ENCODE data around the gene TGM6.

The TGM6 gene

GRCh38 chr20:2380601-2381000 lies at the start of gene TGM6:
TGM6 (plus strand) TSS chr20:2380901; CDS start chr20:2380969, 68 bp downstream.
- H3K36me3 ChIP-seq (ENCODE audit: control insufficient read depth, insufficient read depth, low read length) = no peaks in the 10 kb centered on the region
- no peak within 1 kb of the TSS for H3K9ac ChIP-seq (ENCODE audit: low read length)
- H3K4me3 ChIP-seq (ENCODE audit: low read depth, low read length) = no peak within 1 kb of the TSS
- peaks cover 19% of the 10 kb centered on the region for H3K4me1 ChIP-seq (ENCODE audit: control insufficient read depth, insufficient read depth, low read length)
- no peaks in the 10 kb centered on the region for H3K27me3 ChIP-seq (ENCODE audit: control insufficient read depth, insufficient read depth, low read length)
- H3K9me3 ChIP-seq (ENCODE audit: control insufficient read depth, insufficient read depth, low read depth, low read length) = no peaks in the 10 kb centered on the region
- 0 out of 2 replicates have a peak within 1 kb of the TSS, but pooled peaks have one; percentile 24 for H3K27ac ChIP-seq (ENCODE audit: low read depth, low read length)

DNA sequence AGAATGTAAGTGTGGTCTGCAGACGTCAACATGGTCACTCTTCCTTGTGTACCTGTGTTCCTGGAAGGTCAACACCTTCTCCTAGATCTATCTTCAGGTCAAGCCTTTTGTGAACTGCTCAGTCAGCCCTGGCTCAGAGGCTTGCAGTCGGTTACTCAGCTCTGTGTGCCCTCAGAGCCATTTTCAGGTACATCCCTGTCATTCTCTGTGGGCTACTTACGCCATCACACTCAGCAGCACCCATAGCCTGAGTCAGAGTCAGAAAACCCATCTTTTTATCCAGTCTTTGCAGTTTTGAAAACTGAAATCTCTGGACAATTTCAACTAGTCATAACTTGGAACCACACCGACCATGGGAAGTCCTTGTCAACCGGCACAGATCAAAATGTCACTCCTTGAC lies 49.6 kb upstream of the TGM6 start:
- H3K4me1 ChIP-seq (ENCODE audit: control insufficient read depth, insufficient read depth, low read length) = peaks cover 7% of the 10 kb centered on the region; the same call in 1 of the 2 replicates
- no peak overlapping the region for H3K9ac ChIP-seq (ENCODE audit: low read length)
- H3K27me3 ChIP-seq (ENCODE audit: control insufficient read depth, insufficient read depth, low read length) = no peaks in the 10 kb centered on the region
- H3K36me3 ChIP-seq (ENCODE audit: control insufficient read depth, insufficient read depth, low read length) = no peaks in the 10 kb centered on the region
- no peak overlapping the region for H3K27ac ChIP-seq (ENCODE audit: low read depth, low read length)
- H3K9me3 ChIP-seq (ENCODE audit: control insufficient read depth, insufficient read depth, low read depth, low read length) = no peaks in the 10 kb centered on the region
- no peak overlapping the region for H3K4me3 ChIP-seq (ENCODE audit: low read depth, low read length)

DNA sequence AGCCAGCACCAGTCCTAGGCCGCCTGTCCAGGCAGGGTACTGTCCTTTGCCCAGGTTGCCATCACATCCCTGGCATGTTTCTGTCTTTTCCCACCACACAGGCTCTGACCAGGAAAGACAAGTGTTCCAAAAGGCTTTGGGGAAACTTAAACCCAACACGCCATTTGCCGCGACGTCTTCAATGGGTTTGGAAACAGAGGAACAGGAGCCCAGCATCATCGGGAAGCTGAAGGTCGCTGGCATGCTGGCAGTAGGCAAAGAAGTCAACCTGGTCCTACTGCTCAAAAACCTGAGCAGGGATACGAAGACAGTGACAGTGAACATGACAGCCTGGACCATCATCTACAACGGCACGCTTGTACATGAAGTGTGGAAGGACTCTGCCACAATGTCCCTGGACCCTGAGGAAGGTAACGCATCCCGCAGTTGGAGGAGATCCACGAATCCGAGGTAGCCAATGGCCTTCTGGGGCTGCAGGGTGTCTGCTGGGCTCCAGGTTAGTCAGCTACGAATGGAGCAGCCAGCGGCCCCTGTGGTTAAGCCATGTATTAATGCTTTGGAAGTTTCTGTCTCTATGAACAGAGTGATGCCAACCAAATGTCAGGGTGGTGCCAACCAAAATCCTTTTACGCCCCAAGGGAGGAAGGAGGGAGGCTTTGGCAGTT lies 48.7 kb upstream of the TGM6 start:
- Histone ChIP-seq H3K4me1 (ENCODE audit: control insufficient read depth, insufficient read depth, low read length) (peaks cover 7% of the 10 kb centered on the region; the same call in 1 of the 2 replicates), H3K36me3 (ENCODE audit: control insufficient read depth, insufficient read depth, low read length) (no peaks in the 10 kb centered on the region), H3K9me3 (ENCODE audit: control insufficient read depth, insufficient read depth, low read depth, low read length) (no peaks in the 10 kb centered on the region), H3K4me3 (ENCODE audit: low read depth, low read length) (no peak overlapping the region), H3K9ac (ENCODE audit: low read length) (no peak overlapping the region), H3K27ac (ENCODE audit: low read depth, low read length) (no peak overlapping the region), H3K27me3 (ENCODE audit: control insufficient read depth, insufficient read depth, low read length) (no peaks in the 10 kb centered on the region)

GRCh38 chr20:2332711-2333110 lies 48.0 kb upstream of the TGM6 start:
- Histone ChIP-seq H3K9me3 (ENCODE audit: control insufficient read depth, insufficient read depth, low read depth, low read length) (no peaks in the 10 kb centered on the region), H3K27ac (ENCODE audit: low read depth, low read length) (no peak overlapping the region)

GRCh38 chr20:2333821-2334220 lies 46.9 kb upstream of the TGM6 start:
- Histone ChIP-seq H3K4me1 (ENCODE audit: control insufficient read depth, insufficient read depth, low read length) (peaks cover 7% of the 10 kb centered on the region; the same call in 1 of the 2 replicates), H3K9ac (ENCODE audit: low read length) (no peak overlapping the region), H3K27me3 (ENCODE audit: control insufficient read depth, insufficient read depth, low read length) (no peaks in the 10 kb centered on the region)

More at GRCh38 chr20:2332711-2333110, 48.0 kb upstream of the TGM6 start:
- peaks cover 7% of the 10 kb centered on the region; the same call in 1 of the 2 replicates for H3K4me1 ChIP-seq (ENCODE audit: control insufficient read depth, insufficient read depth, low read length)
- no peaks in the 10 kb centered on the region for H3K27me3 ChIP-seq (ENCODE audit: control insufficient read depth, insufficient read depth, low read length)
- H3K36me3 ChIP-seq (ENCODE audit: control insufficient read depth, insufficient read depth, low read length) = no peaks in the 10 kb centered on the region
- H3K9ac ChIP-seq (ENCODE audit: low read length) = no peak overlapping the region
- no peak overlapping the region for H3K4me3 ChIP-seq (ENCODE audit: low read depth, low read length)

DNA sequence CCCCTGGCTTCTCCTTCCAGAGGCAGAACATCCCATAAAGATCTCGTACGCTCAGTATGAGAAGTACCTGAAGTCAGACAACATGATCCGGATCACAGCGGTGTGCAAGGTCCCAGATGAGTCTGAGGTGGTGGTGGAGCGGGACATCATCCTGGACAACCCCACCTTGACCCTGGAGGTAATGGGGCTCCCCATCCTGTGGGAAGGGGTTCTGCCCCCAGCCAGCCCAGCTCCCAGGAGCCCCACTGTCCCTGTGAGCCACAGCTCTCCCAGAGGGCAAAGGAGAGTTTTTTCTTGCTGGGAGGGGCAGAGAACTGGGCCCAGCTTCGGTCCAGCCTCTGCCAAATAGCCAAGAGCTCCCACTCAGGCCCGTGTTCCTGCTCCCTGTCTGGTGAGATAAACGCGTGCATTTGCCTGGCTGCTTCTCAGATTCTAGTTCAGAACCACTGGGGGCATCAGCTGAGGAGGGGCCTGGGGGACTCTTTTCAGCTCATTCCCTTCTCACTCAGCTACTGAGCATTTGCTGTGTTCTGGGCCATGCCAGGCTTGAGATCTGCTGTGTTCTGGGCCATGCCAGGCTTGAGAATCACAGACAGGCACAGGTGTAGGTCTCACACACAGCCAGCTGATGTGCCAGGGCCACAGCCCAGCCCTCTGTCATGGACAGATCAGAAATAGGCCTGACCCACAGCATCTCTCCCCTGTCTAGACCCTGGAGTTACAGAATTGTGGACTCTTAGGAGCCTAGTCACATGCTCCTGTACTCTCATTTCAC lies 45.4 kb upstream of the TGM6 start:
- H3K27me3 ChIP-seq (ENCODE audit: control insufficient read depth, insufficient read depth, low read length) = no peaks in the 10 kb centered on the region
- H3K9ac ChIP-seq (ENCODE audit: low read length) = no peak overlapping the region
- H3K36me3 ChIP-seq (ENCODE audit: control insufficient read depth, insufficient read depth, low read length) = no peaks in the 10 kb centered on the region
- no peaks in the 10 kb centered on the region for H3K4me1 ChIP-seq (ENCODE audit: control insufficient read depth, insufficient read depth, low read length)
- H3K4me3 ChIP-seq (ENCODE audit: low read depth, low read length) = no peak overlapping the region
- H3K27ac ChIP-seq (ENCODE audit: low read depth, low read length) = no peak overlapping the region
- no peaks in the 10 kb centered on the region for H3K9me3 ChIP-seq (ENCODE audit: control insufficient read depth, insufficient read depth, low read depth, low read length)

More at GRCh38 chr20:2333821-2334220, 46.9 kb upstream of the TGM6 start:
- Histone ChIP-seq H3K27ac (ENCODE audit: low read depth, low read length) (no peak overlapping the region), H3K4me3 (ENCODE audit: low read depth, low read length) (no peak overlapping the region), H3K36me3 (ENCODE audit: control insufficient read depth, insufficient read depth, low read length) (no peaks in the 10 kb centered on the region), H3K9me3 (ENCODE audit: control insufficient read depth, insufficient read depth, low read depth, low read length) (no peaks in the 10 kb centered on the region)

DNA sequence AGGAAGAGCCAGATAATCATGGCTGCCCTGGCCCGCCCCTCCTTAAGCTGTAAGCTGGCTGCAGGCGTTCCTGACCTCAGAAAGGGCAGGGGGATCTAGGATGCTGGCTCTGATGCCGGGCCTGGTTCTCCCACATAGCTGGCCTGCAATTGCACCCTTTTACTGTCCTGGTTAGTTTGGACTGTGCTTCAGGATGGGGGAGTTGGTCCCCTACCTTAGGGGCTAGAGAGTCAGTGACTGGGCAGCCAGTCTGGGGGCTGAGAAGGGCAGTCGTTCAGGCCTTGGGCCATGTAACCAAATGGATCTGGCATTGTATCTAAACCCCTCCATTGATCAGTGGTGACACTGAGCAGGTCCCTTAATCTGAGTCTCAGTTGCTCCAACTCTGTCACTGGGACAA lies 44.2 kb upstream of the TGM6 start:
- no peak overlapping the region for H3K4me3 ChIP-seq (ENCODE audit: low read depth, low read length)
- no peaks in the 10 kb centered on the region for H3K9me3 ChIP-seq (ENCODE audit: control insufficient read depth, insufficient read depth, low read depth, low read length)
- H3K9ac ChIP-seq (ENCODE audit: low read length) = no peak overlapping the region
- H3K27me3 ChIP-seq (ENCODE audit: control insufficient read depth, insufficient read depth, low read length) = no peaks in the 10 kb centered on the region
- no peaks in the 10 kb centered on the region for H3K36me3 ChIP-seq (ENCODE audit: control insufficient read depth, insufficient read depth, low read length)
- no peak overlapping the region for H3K27ac ChIP-seq (ENCODE audit: low read depth, low read length)
- no peaks in the 10 kb centered on the region for H3K4me1 ChIP-seq (ENCODE audit: control insufficient read depth, insufficient read depth, low read length)

DNA sequence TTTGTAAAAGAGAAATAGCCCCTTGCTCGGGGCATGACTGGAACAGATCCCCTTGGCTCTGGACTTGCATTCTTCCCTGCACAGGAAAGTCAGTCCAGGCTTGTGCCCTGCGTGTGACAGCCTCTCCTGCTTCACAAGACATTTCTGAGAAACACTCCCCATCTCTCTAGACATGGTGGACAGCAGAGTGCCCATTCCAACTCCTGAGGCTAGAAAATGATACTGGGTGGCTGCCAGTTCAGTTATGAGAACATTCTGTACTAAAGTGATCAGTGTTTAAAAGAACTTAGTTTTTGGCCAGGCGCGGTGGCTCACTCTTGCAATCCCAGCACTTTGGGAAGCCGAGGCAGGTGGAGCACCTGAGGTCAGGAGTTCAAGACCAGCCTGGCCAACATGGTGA lies 43.6 kb upstream of the TGM6 start:
- H3K36me3 ChIP-seq (ENCODE audit: control insufficient read depth, insufficient read depth, low read length) = no peaks in the 10 kb centered on the region
- H3K27ac ChIP-seq (ENCODE audit: low read depth, low read length) = no peak overlapping the region
- H3K27me3 ChIP-seq (ENCODE audit: control insufficient read depth, insufficient read depth, low read length) = no peaks in the 10 kb centered on the region

DNA sequence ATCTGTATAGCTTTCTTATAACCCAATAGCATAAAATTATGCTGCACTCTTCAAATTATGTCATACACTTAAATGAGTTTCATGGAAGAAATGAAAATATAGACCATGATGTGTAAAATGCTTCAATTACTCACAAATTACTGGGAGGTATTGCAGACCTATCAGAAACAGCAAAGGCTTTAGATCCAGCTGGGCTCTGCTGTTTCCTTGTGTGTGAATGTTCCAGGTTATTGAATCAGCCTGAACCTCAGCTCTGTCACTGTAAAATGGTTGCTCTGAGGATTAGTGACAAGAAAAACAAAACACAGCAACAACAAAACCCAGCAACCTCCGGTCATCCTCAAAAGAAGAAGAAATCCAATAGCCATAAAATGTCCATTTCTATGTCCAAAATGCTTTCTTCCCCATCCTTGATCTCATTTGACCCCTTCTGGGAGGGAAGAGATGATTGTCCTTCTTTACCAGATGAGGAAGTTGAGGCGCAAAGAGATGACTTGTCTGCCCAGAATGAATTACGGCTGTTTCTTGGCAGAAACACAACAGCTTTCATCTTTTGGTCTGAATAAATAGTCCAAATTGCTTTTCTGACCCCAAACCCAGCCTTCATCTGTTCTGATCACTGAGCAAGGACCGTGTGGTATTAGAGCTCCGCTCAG lies 42.2 kb upstream of the TGM6 start:
- H3K9ac ChIP-seq (ENCODE audit: low read length) = no peak overlapping the region
- no peaks in the 10 kb centered on the region for H3K27me3 ChIP-seq (ENCODE audit: control insufficient read depth, insufficient read depth, low read length)
- no peaks in the 10 kb centered on the region for H3K4me1 ChIP-seq (ENCODE audit: control insufficient read depth, insufficient read depth, low read length)
- no peak overlapping the region for H3K4me3 ChIP-seq (ENCODE audit: low read depth, low read length)
- no peaks in the 10 kb centered on the region for H3K9me3 ChIP-seq (ENCODE audit: control insufficient read depth, insufficient read depth, low read depth, low read length)
- no peak overlapping the region for H3K27ac ChIP-seq (ENCODE audit: low read depth, low read length)
- no peaks in the 10 kb centered on the region for H3K36me3 ChIP-seq (ENCODE audit: control insufficient read depth, insufficient read depth, low read length)

More for the DNA sequence above, 43.6 kb upstream of the TGM6 start:
- H3K9ac ChIP-seq (ENCODE audit: low read length) = no peak overlapping the region
- no peak overlapping the region for H3K4me3 ChIP-seq (ENCODE audit: low read depth, low read length)
- no peaks in the 10 kb centered on the region for H3K9me3 ChIP-seq (ENCODE audit: control insufficient read depth, insufficient read depth, low read depth, low read length)
- H3K4me1 ChIP-seq (ENCODE audit: control insufficient read depth, insufficient read depth, low read length) = no peaks in the 10 kb centered on the region

DNA sequence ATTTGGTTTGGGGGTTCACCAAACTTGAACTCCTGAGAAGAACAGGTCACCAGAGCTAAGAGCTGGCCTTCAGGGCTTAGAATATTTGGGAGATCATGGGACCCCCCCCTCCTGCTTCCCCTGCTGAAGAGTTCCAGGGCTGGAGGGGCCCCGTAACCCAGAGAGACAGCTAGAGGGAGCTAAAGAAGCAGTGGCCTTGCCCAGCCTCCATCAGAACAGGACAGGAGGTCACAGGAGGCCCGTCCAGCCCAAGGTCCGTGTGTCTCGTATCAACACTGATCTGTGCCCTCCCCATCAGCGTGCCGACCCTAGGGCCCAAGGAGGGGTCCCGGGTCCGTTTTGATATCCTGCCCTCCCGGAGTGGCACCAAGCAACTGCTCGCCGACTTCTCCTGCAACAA lies 40.6 kb upstream of the TGM6 start:
- H3K27ac ChIP-seq (ENCODE audit: low read depth, low read length) = no peak overlapping the region
- no peaks in the 10 kb centered on the region for H3K36me3 ChIP-seq (ENCODE audit: control insufficient read depth, insufficient read depth, low read length)
- H3K9me3 ChIP-seq (ENCODE audit: control insufficient read depth, insufficient read depth, low read depth, low read length) = no peaks in the 10 kb centered on the region
- no peaks in the 10 kb centered on the region for H3K4me1 ChIP-seq (ENCODE audit: control insufficient read depth, insufficient read depth, low read length)
- no peak overlapping the region for H3K9ac ChIP-seq (ENCODE audit: low read length)
- H3K27me3 ChIP-seq (ENCODE audit: control insufficient read depth, insufficient read depth, low read length) = no peaks in the 10 kb centered on the region
- H3K4me3 ChIP-seq (ENCODE audit: low read depth, low read length) = no peak overlapping the region

- Histone ChIP-seq H3K9me3 (ENCODE audit: control insufficient read depth, insufficient read depth, low read depth, low read length) (no peaks in the 10 kb centered on the region), H3K36me3 (ENCODE audit: control insufficient read depth, insufficient read depth, low read length) (no peaks in the 10 kb centered on the region), H3K4me3 (ENCODE audit: low read depth, low read length) (no peak overlapping the region), H3K27me3 (ENCODE audit: control insufficient read depth, insufficient read depth, low read length) (no peaks in the 10 kb centered on the region), H3K27ac (ENCODE audit: low read depth, low read length) (no peak overlapping the region), H3K4me1 (ENCODE audit: control insufficient read depth, insufficient read depth, low read length) (no peaks in the 10 kb centered on the region), H3K9ac (ENCODE audit: low read length) (no peak overlapping the region)
These were observed 39.9 kb upstream of the TGM6 start for GRCh38 chr20:2340823-2341222.

All from HUES6 (cell line).